ENCODE data around the gene ITGA11.

DNA sequence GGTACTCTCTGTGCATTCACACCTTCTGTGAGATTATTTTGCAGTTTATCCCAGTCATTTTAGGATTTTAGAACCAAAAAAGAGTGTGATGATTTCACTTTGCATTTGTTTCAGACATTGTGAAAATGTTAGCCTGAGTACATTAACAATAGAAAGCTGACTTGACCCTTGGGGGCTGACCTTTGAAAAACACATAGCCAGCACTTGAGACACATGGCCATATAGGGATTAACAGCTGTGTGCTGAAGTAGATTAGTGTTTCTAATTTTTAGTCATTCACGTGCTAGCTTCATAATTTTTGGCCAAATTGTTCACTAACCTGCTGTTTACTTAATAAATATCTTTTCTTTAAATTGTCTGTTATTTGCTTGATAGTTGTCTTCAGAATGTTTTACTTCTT, 151.0 kb downstream of the ITGA11 start:
- TF ChIP-seq, protein P1, sequence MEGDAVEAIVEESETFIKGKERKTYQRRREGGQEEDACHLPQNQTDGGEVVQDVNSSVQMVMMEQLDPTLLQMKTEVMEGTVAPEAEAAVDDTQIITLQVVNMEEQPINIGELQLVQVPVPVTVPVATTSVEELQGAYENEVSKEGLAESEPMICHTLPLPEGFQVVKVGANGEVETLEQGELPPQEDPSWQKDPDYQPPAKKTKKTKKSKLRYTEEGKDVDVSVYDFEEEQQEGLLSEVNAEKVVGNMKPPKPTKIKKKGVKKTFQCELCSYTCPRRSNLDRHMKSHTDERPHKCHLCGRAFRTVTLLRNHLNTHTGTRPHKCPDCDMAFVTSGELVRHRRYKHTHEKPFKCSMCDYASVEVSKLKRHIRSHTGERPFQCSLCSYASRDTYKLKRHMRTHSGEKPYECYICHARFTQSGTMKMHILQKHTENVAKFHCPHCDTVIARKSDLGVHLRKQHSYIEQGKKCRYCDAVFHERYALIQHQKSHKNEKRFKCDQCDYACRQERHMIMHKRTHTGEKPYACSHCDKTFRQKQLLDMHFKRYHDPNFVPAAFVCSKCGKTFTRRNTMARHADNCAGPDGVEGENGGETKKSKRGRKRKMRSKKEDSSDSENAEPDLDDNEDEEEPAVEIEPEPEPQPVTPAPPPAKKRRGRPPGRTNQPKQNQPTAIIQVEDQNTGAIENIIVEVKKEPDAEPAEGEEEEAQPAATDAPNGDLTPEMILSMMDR (conservative IDR thresholded peaks at IDR 0.05; ENCODE audit: low read depth in 2 of 2) = no peak
- no peak for TF ChIP-seq POLR2AphosphoS5 (IDR thresholded peaks at IDR 0.05; ENCODE audit: low read depth)
- no peak for TF ChIP-seq EZH2phosphoT487 (IDR thresholded peaks at IDR 0.05; ENCODE audit: unreplicated experiment)
- TF ChIP-seq REST (IDR thresholded peaks at IDR 0.05; ENCODE audit: unreplicated experiment) = no peak
- no peak for TF ChIP-seq EZH2 (IDR thresholded peaks at IDR 0.05; ENCODE audit: low read depth, unreplicated experiment)
- TF ChIP-seq ETS1 (IDR thresholded peaks at IDR 0.05) = no peak
- TF ChIP-seq NANOG (IDR thresholded peaks at IDR 0.05; ENCODE audit: borderline replicate concordance) = no peak
- no peak for TF ChIP-seq ZNF331 (CRISPR knock-in tag; IDR thresholded peaks at IDR 0.05; ENCODE audit: low read depth)
- no peak for TF ChIP-seq CREB1 (CRISPR knock-in tag; IDR thresholded peaks at IDR 0.05; ENCODE audit: low read depth)
- TF ChIP-seq JUNB (IDR thresholded peaks at IDR 0.05; ENCODE audit: unreplicated experiment) = no peak
- TF ChIP-seq ZNF462 (CRISPR knock-in tag; IDR thresholded peaks at IDR 0.05) = no peak

Data from GM23338 (cell line).